GM19455 (cell line): ENCODE measurements around the gene SLIT1.
"Not testable (repeated sequence)": the region's sequence is repeated elsewhere in the genome, so short reads cannot be mapped to it uniquely, and the experiment has no call there.

Experiments used
- ATAC-seq: cut with Tn5 transposase; IDR thresholded peaks from one replicate; pipeline ENCODE4 v1.9.1; 2021; ENCODE audit not compliant: unreplicated experiment

The SLIT1 gene

GRCh38 chr10:97087296-97087695, 98.5 kb downstream of the SLIT1 start:
- no peak for ATAC-seq

GRCh38 chr10:97086530-97086929, 99.2 kb downstream of the SLIT1 start:
- no peak for ATAC-seq

GRCh38 chr10:97083228-97083829, 102.4 kb downstream of the SLIT1 start:
- ATAC-seq: no peak

GRCh38 chr10:97082575-97082974, 103.2 kb downstream of the SLIT1 start:
- ATAC-seq: not testable (repeated sequence)

- ATAC-seq: no peak
These were observed 104.0 kb downstream of the SLIT1 start for GRCh38 chr10:97081621-97082235.

GRCh38 chr10:97080051-97080776, 105.5 kb downstream of the SLIT1 start:
- no peak for ATAC-seq

- ATAC-seq: no peak
These were observed 106.3 kb downstream of the SLIT1 start for GRCh38 chr10:97079448-97079847.

- ATAC-seq: no peak
These were observed 106.8 kb downstream of the SLIT1 start for GRCh38 chr10:97078938-97079445.

- ATAC-seq: no peak
These were observed 107.4 kb downstream of the SLIT1 start for GRCh38 chr10:97078261-97078937.

GRCh38 chr10:97076781-97077180, 109.0 kb downstream of the SLIT1 start:
- no peak for ATAC-seq

GRCh38 chr10:97075961-97076525, 109.7 kb downstream of the SLIT1 start:
- no peak for ATAC-seq

- ATAC-seq: no peak
These were observed 110.3 kb downstream of the SLIT1 start for GRCh38 chr10:97075421-97075820.

GRCh38 chr10:97074256-97075145, 111.3 kb downstream of the SLIT1 start:
- ATAC-seq: no peak

- no peak for ATAC-seq
These were observed 112.7 kb downstream of the SLIT1 start for GRCh38 chr10:97072851-97073665.

GRCh38 chr10:97071496-97071895, 114.3 kb downstream of the SLIT1 start:
- no peak for ATAC-seq

- ATAC-seq: no peak
These were observed 116.0 kb downstream of the SLIT1 start for GRCh38 chr10:97069576-97070362.

- ATAC-seq: no peak
These were observed 116.7 kb downstream of the SLIT1 start for GRCh38 chr10:97069026-97069425.

- no peak for ATAC-seq
These were observed 117.9 kb downstream of the SLIT1 start for GRCh38 chr10:97067716-97068391.
